HG03095 (cell line): ENCODE measurements around the gene FOXC2.

Experiments used
- ATAC-seq: cut with Tn5 transposase; IDR thresholded peaks from one replicate; pipeline ENCODE4 v1.9.1; 2021; ENCODE audit warnings: moderate library complexity; ENCODE audit not compliant: unreplicated experiment

FOXC2 gene

GRCh38 chr16:86532526-86532815, 34.2 kb upstream of the FOXC2 start:
- ATAC-seq: no peak

DNA sequence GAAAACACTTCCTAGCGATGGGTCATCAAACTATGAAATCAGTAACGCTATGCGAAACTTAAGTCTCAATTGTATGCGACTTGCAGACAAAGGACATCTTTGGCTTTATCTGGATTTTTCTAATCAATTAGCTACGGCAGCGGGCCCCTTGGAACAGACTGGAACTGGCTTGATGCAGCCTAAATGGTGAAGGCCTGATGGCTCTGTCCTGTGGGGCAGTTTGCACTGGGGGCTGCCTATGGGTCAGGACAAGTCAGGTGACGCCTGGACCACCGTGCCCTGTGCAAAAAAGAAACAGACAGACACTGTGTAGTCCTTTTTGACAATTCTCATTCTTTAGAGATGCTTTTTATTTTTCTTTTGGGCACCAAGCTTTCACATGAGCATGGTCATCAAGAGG, 33.6 kb upstream of the FOXC2 start:
- ATAC-seq: no peak

- no peak for ATAC-seq
Observed at GRCh38 chr16:86533767-86534351, 32.8 kb upstream of the FOXC2 start.

GRCh38 chr16:86534779-86535615, 31.6 kb upstream of the FOXC2 start:
- no peak for ATAC-seq

GRCh38 chr16:86536621-86537020, 30.0 kb upstream of the FOXC2 start:
- no peak for ATAC-seq

DNA sequence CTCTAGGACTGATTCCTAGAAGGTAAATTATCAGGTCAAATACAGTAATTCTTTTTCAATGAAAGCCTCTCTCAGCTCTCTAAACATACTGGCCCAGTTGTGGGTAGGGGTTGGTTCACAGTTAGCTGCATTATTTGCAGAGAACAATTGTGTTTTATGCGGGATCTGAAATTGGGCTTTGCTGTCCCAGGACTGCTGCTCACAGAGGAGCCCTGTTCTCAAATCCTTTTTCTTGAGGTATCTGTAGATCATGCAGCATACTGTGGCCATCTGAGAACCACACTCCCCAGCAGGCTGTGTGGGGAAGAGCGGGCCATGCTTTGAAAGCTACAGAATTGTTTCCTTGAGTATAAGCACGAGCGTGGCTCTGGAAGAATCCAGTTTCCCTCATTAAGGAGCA, 29.1 kb upstream of the FOXC2 start:
- ATAC-seq: no peak

DNA sequence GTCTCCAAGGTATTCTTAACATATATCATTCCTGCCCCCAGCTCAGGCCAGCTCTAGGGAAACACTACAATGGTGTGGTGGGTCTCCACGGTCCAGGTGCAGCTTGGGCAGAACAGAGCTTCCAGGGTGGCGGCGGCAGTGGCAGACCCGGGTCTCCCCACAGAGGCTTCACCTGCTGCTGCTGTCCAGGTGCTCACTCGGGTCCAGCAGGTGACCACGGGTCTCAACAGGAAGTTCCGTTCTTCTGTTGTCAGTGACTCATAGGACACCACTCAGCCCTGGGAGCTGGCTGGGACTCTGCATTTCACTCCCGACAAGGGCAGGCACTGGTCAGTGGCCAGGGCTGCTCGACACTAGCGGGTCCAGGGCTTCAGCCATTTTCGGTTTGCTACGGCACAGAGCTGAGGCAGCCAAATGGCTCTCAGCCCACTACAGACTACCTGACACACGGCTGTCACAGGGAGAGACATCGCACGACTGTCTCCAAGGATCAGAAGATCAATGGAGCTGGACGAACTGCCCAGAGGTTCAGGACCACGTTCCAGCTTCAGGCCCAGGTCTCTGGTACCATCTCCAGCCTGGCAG, 28.3 kb upstream of the FOXC2 start:
- no peak for ATAC-seq

GRCh38 chr16:86540894-86541293, 25.7 kb upstream of the FOXC2 start:
- no peak for ATAC-seq

DNA sequence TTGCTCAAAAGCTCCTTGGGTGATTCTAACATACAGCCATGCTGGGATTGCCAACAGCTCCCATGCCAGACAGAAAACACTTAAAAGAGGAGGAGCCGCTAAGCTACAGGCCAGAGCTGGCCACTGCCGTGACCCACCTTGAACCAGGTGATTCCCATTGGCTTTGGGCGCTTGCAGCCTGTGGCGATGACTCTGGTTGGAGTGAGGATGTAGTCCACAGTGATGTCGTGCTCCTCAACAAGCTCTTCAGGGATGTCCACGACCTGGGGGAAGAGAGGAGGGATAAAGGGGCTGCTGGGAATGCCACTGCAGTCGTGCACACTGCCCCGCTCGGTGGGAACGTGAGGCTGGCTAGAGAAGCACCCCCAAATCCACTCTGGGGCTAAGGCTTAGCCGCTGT, 25.1 kb upstream of the FOXC2 start:
- no peak for ATAC-seq

- no peak for ATAC-seq
Observed at GRCh38 chr16:86542756-86543750, 23.6 kb upstream of the FOXC2 start.

GRCh38 chr16:86545481-86545880, 21.1 kb upstream of the FOXC2 start:
- ATAC-seq: no peak

GRCh38 chr16:86545954-86546637, 20.5 kb upstream of the FOXC2 start:
- no peak for ATAC-seq

GRCh38 chr16:86546638-86547013, 20.0 kb upstream of the FOXC2 start:
- no peak for ATAC-seq

- ATAC-seq: no peak
Observed at GRCh38 chr16:86547286-86547685, 19.3 kb upstream of the FOXC2 start.

DNA sequence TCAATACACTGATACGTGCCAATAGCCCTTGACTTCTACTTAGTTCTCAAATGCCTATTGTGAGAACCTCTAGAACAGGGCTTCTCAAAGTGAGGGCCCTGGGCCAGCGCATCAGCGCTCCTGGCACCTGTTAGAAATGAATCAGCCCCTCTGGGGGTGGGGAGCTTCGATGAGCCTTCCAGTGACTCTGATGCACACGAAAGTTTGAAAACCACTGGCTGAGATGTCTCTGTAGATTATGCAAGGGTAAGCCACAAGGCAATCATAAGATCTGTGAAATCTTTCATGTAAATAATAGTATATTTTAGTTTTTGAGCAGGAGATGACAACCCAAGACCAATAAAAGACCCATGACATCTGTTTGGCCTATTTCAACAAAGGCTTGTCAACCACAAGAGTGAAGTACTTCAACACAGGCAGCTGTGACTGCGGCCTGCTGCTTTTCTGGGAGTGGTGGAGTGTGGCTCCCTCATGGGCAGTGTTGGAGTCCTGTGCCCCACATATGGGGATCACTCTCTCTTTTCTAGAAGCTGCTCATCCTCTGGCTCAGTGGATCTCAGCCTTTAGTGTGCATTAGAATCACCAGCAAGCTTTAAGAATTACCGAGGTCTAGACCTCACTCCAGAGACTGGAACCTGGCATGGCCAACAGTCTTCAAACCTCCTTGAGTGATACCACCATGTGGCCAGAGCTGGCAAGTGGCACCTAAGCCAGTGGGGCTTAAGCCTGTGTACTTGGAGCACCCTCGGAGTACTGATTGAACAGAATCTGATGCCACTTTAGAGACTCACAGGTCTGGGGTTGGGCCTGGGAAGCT, 17.3 kb upstream of the FOXC2 start:
- no peak for ATAC-seq

DNA sequence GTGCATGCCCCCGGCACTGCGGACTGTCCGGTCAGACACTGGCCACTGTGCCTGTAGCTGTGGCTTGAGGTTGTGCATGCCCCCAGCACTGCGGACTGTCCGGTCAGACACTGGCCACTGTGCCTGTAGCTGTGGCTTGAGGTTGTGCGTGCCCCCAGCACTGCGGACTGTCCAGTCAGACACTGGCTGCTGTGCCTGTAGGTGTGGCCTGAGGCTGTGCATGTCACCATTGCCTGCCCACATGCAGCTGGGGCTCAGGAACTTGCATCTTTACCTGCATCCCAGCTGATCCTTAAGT, 16.8 kb upstream of the FOXC2 start:
- ATAC-seq: no peak

DNA sequence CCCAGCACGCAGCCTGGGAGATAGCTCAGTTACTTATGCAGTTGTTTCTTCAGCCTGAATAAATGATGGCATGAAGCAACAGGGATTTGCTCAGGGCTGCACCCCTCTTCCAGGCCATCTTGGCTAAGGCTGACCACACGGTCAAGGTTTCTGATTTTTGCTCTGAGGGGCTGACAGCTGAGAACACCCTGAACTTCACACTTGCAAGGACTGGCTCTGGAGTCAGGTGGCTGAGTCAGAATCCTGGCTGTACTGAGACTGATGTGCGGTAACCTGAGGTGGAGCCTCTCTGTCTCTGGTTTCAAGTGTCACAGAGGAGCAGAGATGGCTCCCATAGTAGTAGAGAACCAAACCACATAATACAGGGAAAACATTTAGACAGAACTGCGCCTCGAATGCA, 16.3 kb upstream of the FOXC2 start:
- ATAC-seq: no peak

- ATAC-seq: no peak
Observed at GRCh38 chr16:86553356-86553755, 13.3 kb upstream of the FOXC2 start.

DNA sequence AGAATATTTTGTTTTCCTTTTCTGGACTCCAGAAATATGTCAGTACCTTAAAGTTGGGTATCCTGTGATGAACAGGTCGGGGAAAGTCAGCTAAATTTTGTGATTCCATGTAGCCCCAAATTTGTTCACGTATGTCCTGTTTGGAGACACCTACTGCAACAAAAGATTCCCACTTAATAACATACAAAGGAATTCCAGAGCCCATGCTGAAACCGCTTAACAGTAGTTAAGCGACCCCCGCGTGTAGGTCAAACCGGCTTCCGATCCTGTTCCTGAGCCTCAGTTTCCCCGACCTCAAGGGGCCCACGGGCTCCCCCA, 12.1 kb upstream of the FOXC2 start:
- ATAC-seq: no peak

DNA sequence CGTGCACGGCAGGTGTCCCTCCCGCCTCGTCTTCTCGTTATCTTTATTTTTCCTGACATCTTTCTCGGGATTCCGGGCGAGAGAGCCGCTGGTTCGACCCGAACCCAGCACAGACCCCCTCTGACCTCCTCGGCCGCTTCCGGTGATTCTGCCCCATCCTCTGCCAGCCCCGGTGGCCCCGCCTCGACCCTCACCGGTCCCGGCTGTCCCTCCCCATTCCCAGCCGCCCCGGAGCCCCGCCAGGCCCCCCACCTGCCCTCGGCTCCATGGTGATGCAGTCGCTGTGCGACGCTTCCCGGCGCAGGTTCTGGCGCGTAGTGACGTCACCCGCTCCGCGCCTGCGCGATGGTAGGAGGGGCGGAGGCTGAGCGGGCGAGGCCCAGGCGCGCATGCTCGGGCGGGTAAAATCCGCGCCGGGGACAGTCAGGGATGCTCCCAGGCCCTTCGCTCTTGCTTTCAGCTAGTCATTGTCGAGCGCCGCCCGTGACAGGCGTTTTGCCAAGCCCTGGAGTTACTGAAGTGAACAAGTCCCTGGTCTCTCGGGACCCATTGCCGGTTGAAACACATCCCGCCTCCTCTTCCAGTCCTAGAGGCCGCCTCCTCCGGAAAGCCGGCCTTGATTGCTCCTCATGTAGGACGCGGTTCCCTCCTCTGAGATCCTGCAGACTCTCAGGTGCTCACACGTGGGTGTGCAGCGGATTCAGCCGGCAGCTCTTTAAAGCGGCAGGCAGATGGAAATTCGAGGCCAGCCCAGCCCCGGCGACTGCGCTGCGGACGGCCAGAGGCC, 11.5 kb upstream of the FOXC2 start, which contains the start of gene MTHFSD:
TSS of gene MTHFSD (minus strand) at position 319 of the 787 bp plus-strand sequence. CDS start at position 268, 51 bp downstream.
- ATAC-seq: peak; percentile 70
